GM19351 (cell line): ENCODE data around the gene CPHXL2.
A peak's percentile ranks its signal among the peaks of the same experiment; 100 is the strongest.

ENCODE experiments used
- ATAC-seq: cut with Tn5 transposase; IDR thresholded peaks from one replicate; pipeline ENCODE4 v1.9.1; 2021; ENCODE audit warnings: mild to moderate bottlenecking, moderate library complexity; ENCODE audit not compliant: unreplicated experiment

Gene CPHXL2

DNA sequence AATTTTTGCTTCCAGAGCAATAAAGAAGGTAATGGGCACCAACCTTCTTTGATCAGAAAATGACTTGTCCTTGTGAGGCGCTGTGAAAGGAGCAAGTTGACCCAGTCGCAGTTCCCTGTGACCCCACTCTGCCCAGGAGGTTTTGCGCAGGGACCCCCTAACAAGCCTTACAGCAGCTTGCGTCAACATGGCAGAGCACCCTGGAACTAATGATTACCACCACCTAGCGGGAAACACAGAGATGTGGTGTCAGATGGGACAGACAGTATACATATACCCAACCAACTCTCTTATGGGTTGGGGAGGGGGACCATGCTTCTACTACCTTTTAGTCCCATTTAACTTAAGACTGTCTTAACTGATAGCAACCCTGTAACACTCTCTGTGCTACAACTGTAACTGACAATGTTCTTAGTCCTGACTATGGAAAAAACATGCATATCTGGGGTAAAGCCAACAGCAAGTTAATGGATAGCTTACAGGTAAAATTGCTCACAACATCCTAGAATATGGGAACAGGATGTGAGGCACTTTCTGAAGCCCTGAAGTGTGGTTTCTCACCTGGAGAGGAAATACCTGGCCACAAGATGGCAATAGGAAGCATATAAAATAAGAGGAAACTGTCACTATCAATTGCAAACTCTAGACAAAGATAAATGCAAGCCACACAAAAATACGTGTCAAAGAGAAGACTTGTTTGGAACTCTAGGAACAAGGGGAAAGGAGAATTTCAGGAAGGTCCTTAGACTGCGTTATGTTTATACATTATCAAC lies 32.4 kb downstream of the CPHXL2 start:
- no peak for ATAC-seq

DNA sequence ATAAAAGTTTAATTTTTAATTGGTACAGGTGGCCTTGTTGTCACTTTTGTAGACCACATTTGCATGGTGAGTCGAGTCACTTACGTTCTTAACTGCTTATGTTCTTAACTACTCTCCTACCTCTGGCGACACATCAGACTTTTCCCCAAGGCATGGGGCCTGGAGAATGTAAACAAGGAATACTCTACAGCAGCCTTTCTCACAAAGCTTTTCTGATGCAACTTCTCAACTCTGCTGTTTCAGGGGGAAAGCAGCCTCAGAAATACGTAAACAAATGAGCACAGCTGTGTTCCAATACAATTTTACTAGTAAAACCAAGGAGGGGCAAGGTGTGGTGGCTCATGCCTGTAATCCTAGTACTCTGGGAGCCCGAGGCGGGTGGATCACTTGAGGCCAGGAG lies 36.2 kb downstream of the CPHXL2 start:
- no peak for ATAC-seq

DNA sequence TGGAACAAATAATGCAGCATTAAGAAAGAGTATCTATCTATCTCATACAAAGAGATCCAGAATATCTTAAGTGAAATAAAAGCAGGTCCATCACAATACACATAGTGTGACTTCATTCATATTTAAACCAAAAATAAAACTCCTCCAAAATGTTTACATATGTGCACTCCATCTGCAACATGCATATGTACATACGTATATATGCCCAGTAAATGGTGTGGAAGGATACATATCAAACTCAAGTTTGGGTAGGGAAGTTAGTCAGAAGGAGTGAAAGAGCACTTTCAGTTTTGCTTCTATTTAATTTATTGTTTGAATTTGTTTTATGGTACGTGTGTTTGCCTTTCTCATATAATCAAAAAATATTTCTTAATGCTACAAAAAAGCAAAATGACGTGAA lies 41.8 kb downstream of the CPHXL2 start:
- ATAC-seq: no peak

DNA sequence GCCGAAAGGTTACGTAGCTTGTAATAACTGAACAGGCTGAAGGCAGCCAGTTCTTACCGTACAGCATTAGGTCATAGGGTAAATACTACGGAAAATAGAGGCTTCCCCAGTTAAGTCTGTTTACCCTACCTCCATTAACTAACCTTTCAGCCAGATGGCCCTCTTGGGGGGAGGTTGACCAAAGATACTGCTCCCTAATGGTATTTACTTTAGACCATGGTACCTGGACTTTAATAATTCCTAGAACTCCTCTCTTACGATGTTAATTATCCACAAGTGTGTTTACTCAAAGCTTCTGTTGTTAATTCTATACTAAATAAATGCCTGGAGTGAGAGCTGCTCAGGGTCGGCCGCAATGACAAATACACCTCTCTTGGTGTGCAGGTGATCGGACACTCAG lies 44.0 kb downstream of the CPHXL2 start:
- no peak for ATAC-seq

DNA sequence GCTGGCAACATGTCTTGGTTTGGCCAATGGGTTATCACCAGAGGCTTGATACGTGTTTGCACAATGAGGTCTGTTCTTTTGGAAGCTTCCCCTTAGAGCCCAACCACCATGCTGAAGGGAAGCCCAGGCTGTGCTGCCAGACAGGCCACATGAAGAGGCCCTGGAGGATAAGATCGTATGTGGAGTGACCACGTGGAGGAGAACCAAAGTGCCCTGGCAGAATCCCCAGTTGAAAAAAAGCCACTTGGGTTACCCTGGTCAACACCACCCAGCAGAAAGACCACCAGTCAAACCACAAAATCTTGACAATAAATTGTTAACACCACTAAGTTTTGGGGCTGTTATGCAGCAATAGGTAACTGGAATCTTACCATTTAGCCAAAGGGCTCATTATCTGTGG lies 46.8 kb downstream of the CPHXL2 start:
- ATAC-seq: no peak

DNA sequence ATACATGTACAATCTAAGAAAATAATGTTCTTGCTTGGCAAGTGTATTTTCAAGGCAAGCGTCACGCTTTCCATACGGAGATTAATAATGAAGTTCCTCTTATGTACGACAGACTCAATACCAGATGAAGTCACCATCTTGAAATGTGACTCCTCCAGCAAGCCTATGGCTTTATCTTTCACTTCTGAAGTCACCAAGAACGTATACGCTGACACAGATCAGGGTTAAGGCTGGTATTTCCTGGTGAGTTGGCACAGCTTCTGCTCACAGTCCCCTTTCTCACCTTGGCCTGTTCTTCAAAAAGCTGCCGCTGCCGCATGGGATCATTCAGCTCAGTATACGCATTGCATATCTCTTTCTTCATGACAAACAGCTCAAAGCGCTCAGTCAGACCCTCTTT lies 47.7 kb downstream of the CPHXL2 start:
- ATAC-seq: no peak

DNA sequence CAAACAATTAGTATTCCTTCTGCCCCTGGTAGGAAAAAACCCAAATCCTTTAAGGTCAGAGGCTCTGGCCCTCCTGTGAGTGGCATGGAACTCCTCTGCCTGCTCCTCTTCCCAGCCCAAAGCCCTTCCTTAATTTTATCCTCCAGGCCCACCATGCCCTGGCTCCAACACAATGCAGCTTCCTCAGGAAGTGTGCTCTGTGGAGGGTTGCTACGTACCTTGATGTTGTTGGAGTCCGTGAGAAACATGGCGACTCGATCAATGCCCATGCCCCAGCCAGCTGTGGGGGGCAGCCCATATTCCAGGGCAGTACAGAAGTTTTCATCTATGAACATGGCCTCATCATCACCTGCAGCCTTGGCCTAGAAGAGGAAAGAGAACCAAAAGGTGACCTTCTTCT lies 48.5 kb downstream of the CPHXL2 start:
- no peak for ATAC-seq

DNA sequence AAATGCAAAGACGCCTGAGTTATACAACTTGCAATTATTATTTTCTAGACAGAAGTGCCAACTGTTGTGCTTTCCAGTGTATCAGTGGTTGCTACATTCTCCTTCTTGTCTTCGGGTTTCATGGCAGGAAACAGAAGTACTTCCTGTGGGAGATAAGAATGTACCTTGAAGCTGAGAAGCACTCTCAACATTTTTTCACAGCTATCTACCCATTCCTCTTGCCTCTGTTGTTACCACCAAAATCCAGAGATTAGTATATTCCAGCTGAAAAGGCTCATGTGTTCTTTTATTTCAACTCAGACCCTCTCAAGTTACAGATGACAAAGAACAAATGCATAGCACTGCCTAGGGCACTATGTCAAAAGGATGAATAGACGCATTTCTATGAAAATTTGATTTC lies 49.0 kb downstream of the CPHXL2 start:
- ATAC-seq: no peak

DNA sequence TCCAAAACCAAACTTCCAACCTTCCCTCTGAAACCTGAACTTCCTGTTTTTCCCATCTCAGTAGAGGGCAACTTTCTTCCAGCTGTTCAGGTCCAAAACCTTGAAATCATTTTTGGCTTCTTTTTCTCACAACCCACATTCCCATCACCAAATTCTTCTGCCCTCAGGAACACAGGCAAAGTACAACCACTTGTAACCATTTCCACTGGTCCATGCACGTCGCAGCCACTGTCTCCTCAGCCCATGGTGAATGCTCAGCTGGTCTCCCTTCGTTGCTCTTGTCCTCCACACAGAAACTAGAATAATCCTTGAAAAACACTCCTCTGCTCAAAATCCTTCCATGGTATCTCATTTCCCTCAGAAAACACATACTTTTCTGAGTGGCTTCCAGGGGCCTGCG lies 50.0 kb downstream of the CPHXL2 start:
- ATAC-seq: no peak

DNA sequence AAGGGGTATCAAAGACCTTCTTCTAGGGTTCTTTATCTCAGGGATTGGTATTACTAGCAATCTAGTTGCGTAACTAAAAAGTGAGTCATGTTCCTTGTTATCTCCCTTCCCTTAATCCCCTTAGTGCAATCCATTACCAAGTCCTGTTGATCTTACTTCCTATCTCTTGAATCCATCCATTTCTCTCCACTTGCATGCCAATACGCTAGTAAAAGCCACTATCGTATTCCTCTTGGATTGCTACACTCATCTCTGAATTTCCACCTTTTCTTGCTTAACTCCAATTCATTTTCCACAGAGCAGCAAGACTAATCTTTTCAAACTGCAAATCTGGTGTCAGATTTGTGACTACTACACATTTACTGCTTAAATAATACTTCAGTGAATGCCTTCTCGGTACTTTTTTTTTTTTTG lies 51.9 kb downstream of the CPHXL2 start:
- ATAC-seq: no peak

DNA sequence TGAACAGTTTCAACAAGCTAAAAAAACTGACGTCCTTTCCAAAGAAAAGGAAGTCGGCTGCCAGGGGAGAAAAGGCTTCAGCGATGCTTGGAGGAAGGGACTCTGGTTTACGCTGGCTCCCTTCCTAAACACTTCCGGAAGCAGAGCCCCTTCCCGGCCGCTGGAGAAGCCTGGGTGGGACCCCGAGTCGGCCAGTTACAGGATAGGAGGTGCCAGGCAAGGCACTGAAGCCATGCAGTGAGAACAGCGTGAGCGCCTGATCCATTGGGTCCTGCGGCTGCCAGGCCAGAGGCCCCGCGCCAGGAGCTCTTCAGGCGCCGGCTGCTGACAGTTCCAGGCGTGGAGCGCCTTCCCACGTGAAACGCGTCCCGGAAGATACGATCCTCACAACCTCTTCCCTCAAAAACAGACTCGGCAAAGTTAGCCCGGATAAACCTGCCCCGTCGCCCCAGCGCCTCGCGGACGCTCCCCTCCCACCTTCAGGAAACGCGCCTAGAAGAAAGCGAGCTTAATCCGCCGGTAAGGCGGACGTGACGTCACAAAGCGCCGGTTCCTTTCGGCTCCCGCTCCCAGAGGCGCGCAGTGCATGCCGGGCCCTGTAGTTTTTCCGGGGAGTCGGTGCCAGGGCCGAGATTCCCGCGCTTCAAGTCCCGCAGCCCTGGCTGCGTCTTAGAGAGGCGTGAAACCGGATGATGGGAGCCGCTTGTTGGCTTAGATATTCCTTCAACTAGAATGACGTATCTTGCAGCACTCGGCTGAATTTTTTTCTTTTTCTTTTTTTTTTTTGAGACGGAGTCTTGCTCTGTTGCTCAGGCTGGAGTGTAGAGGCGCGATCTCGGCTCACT lies 53.8 kb downstream of the CPHXL2 start, which contains the start of gene ADAT1:
Gene ADAT1, minus strand, starts transcription at position 521 of the 845 bp plus-strand sequence. CDS start 2,482 bp downstream, outside the sequence.
- peak; percentile 92 for ATAC-seq

DNA sequence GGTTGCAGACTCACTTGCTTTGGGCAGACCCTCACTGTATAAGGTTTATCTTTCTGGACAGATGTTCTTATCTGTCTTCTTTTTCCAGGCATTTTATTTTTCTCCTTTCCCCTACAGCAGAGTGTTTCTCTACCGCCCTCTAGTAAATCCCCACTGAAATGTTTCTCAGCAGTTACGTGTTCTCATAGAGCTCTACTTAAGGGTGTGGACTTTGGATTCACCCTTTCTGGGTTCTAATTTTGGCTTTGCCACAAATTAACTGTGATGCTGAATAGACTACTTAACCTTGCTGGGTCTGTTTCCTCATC lies 55.7 kb downstream of the CPHXL2 start:
- ATAC-seq: no peak

DNA sequence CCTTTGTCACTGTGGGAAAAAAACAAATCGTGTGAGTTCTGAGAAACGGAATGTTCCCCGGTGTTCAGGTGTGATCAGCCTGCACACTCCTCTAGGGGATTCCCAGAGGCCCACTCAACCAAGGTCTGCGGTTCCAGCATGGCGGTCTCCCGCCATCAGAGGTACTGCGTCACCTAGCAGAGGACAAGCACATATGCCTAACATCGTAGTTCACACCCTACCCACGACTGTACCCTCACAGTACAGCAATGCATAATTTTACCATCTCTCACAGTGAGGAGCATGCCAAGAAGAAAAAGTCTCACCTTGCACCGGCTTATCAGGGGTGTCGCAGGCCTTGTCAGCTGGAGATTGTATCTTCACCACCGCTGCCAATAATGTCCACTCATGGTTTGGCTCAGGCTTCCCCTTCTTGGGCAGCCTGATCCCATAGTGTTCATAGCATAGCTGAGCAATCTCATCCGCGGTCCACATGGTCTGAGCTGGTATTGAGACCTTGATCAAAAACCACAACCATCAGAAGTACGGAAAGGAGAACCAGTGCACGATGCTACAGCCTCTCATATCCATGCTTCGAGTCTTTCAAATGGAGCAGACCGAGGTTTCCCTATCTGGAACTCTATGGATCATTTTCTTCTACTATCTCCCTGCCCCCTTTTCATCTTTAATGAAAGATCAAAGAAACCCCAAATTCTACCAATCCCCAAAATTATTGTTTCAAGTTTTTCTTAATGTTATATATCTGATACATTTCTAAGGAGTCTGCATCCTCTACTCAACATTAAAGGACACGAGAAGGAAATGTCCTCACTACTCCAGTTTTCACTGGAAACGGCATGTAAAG lies 56.3 kb downstream of the CPHXL2 start:
- ATAC-seq: no peak

DNA sequence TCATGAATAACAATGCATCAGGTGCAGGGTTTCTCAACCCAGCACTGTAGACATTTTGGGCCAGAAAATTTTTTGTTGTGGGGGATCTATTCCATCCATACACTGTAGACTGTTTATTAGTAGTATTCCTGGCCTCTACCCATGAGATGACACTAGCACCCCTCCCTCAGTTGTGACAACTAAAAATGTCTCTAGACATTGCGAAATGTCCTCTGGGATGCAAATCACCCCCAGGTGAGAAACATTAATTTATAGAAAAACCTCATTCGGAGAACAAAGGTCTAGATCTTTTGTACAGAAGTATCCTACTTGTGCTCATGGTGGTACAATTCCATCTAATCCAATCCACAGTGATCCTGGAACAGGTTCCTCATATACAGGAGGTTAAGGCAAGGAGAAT lies 58.0 kb downstream of the CPHXL2 start:
- ATAC-seq: no peak

DNA sequence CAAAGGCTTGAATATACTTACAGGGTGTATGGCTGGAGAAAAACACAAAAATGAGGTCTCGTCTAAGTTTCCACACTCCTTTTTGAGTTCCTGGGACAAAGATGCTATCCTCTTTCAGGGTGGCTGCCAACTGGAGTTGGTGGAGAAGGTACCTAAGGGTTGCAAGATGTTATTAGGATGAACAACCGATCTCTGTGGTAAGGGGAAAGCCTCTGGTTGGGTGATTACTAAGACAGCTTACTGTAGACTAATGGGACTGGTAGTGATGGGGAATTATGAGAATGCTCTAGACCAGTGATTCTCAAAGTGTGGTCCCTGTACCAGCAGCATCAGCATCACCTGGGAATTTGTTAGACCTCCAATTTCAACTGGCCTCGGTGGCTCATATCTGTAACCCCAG lies 59.7 kb downstream of the CPHXL2 start:
- ATAC-seq: no peak

DNA sequence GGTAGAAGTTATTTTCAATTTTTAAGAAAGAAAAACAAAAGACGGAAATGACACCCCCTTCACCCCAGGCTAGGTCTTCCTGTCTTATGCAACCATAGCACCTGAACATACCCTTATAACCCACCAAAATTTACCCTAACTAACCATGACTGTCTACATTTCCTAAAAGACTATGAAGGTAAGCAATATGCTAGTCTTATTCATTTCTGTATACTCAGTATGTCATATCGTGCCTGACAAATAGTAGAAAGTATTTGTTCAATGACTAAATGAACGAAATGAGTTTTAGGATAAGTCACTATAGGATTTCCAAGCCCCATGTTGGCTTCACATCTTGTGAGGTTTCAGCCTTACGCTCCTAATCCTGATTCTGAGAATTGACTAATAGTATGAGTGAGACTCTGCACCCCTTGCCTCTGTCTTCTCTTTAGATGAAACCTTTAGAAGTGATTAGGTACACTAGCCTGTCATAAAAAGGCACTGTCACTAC lies 60.2 kb downstream of the CPHXL2 start:
- ATAC-seq: peak; percentile 59

DNA sequence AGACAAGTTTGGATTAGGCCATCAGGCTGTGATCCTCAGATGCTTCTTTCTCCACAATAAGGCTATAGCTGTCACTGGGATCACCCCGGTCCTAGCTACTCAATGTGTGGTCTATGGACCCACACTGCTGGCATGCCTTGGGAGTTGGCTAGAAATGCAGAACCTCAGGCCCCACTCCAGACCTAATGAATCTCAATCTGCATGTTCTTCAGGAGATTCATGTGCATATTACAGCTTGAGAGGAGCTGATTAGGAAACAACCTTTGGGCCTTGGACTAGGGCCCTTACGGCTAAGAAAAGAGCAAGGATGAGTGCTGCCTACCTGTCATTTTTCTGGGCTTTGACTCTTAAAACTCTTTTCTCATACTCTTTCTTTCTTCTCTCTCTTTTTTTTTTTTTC lies 61.2 kb downstream of the CPHXL2 start:
- no peak for ATAC-seq

DNA sequence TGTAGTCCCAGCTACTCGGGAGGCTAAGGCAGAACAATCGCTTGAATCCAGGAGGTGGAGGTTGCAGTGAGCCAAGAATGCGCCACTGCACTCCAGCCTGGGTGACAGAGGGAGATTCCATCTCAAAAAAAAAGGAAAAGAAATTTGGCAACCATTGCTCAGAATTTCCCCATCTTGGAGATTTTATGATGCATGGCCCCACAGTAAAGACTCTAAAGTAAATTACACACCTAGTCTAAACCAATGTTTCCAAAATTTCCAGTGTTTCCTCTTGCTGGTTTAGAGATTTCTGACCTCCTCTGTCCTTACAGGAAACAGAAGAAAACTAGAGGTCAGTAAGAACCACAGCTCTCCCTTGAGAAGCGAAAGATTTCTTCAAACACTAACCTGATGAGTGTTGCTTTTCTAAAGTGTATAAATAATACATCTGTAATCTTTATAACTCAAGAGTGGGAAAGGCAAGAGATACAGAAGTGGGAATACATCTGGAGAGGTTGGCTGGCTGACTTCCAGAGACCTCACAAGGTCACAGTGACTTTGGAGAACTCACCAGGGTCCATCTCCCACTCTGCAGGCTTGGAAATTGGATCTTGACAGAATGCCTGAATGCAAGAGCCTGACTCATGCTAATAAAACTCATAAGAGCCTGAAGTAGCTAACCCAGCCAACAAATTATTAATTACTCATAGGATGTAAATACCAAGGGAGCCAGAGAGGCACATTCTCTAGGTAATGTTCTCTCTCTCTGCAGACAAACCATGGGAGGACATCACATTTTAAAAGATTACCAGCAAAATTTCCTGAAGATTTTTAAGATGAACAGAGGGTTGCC lies 62.5 kb downstream of the CPHXL2 start:
- ATAC-seq: no peak
